ENCODE data around the gene PCDH9. TPM values are rescaled to one million over a fixed set of nuclear protein-coding genes. Genes with fewer than 3 reads are reported as not detected.

Gene PCDH9
- total and polyA plus RNA-seq, 9 donors: 0.18 to 6.5 (median 1.3) TPM

GRCh38 chr13:66914155-66914554 lies 316.0 kb downstream of the PCDH9 start:
- H3K27me3 ChIP-seq: no peaks in the 10 kb centered on the region
- no peak for DNase-seq
- TF ChIP-seq EP300 (IDR thresholded peaks at IDR 0.05): no peak
- TF ChIP-seq POLR2A (IDR thresholded peaks at IDR 0.05): no peak
- TF ChIP-seq CTCF (IDR thresholded peaks at IDR 0.05): no peak
- no peak overlapping the region for H3K27ac ChIP-seq
- no peaks in the 10 kb centered on the region for H3K9me3 ChIP-seq
- H3K4me3 ChIP-seq: no peak overlapping the region
- intact Hi-C loops (cut with DNase I): no loop called here
- 60 to 70% (median 67%) methylated on average over 4 of the region's 4 CpGs for WGBS, 3 donors
- no peaks in the 10 kb centered on the region for H3K4me1 ChIP-seq (ENCODE audit: insufficient read depth)
- H3K36me3 ChIP-seq: no peaks in the 10 kb centered on the region

GRCh38 chr13:66911411-66911939 lies 318.7 kb downstream of the PCDH9 start:
- no peaks in the 10 kb centered on the region for H3K36me3 ChIP-seq
- H3K4me1 ChIP-seq (ENCODE audit: insufficient read depth): no peaks in the 10 kb centered on the region
- DNase-seq: no peak
- TF ChIP-seq POLR2A (IDR thresholded peaks at IDR 0.05) (no peak), EP300 (IDR thresholded peaks at IDR 0.05) (no peak), CTCF (IDR thresholded peaks at IDR 0.05) (no peak)
- no peak overlapping the region for H3K4me3 ChIP-seq
- no peak overlapping the region for H3K27ac ChIP-seq
- H3K27me3 ChIP-seq: no peaks in the 10 kb centered on the region
- WGBS, 3 donors: 51 to 74% (median 55%) methylated on average over 4 of the region's 4 CpGs
- no peaks in the 10 kb centered on the region for H3K9me3 ChIP-seq
- intact Hi-C loops (cut with DNase I): no loop called here

GRCh38 chr13:66899955-66900354 lies 330.2 kb downstream of the PCDH9 start:
- H3K27ac ChIP-seq: no peak overlapping the region
- H3K4me3 ChIP-seq: no peak overlapping the region
- no peak for DNase-seq
- H3K36me3 ChIP-seq: no peaks in the 10 kb centered on the region
- H3K9me3 ChIP-seq: no peaks in the 10 kb centered on the region
- no peaks in the 10 kb centered on the region for H3K4me1 ChIP-seq (ENCODE audit: insufficient read depth)
- TF ChIP-seq EP300 (IDR thresholded peaks at IDR 0.05) (no peak), POLR2A (IDR thresholded peaks at IDR 0.05) (no peak), CTCF (IDR thresholded peaks at IDR 0.05) (no peak)
- intact Hi-C loops (cut with DNase I): no loop called here
- WGBS, 3 donors: 71 to 75% (median 73%) methylated on average over 3 of the region's 3 CpGs
- H3K27me3 ChIP-seq: no peaks in the 10 kb centered on the region

DNA sequence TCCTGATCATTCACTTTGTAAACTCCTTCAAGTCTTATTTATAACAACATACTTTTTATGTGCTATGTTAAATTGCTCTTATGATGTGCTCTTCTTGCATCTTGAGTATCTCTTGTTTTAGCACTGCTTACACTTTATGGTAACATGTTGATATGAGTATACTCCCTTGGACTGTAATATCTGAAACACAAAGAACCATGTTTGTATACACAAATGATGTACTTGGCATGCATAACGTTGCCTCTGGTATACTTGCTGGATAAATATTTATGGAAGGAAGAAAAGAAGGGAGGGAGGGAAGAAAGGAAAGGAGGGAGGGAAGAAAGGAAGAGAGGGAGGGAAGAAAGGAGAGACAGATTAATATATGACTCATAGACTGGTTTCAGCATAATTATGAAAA lies 333.2 kb downstream of the PCDH9 start:
- Histone ChIP-seq H3K4me1 (ENCODE audit: insufficient read depth) (no peaks in the 10 kb centered on the region), H3K4me3 (no peak overlapping the region), H3K27me3 (no peaks in the 10 kb centered on the region), H3K9me3 (no peaks in the 10 kb centered on the region), H3K36me3 (no peaks in the 10 kb centered on the region), H3K27ac (no peak overlapping the region)
- TF ChIP-seq CTCF (IDR thresholded peaks at IDR 0.05) (no peak), POLR2A (IDR thresholded peaks at IDR 0.05) (no peak), EP300 (IDR thresholded peaks at IDR 0.05) (no peak)
- WGBS, 3 donors: 3 to 14% (median 6%) methylated on average over 1 of the region's 1 CpG
- intact Hi-C loops (cut with DNase I): no loop called here
- no peak for DNase-seq
